Bronchial epithelial cell (primary cell): ENCODE data around the gene SPOCD1. TPM values are rescaled to one million over a fixed set of nuclear protein-coding genes. Genes with fewer than 3 reads are reported as not detected.

ENCODE experiments used
- DNase-seq: peaks from one replicate; pipeline ENCODE4 v3.0.0-alpha.2; 2010; ENCODE audit warnings: low read depth
- FAIRE-seq: peaks from 2 replicates; lab custom pipeline; 2011; peaks lifted over from hg19 to GRCh38; lab: Jason Lieb, UNC
- H3K27me3 ChIP-seq: 2 replicates; pipeline ENCODE4 v1.5.1; 2011; ENCODE audit warnings: low read length; ENCODE audit not compliant: control insufficient read depth, insufficient read depth
- H3K36me3 ChIP-seq: 2 replicates; pipeline ENCODE4 v1.5.1; 2011; ENCODE audit warnings: low read length; ENCODE audit not compliant: control insufficient read depth, insufficient read depth
- H3K4me3 ChIP-seq: 2 replicates; pipeline ENCODE4 v1.5.1; 2011; ENCODE audit warnings: mild to moderate bottlenecking, low read depth, low read length, control low read depth
- CTCF ChIP-seq: IDR thresholded peaks from 2 replicates; pipeline ENCODE4 v1.5.1; 2011; ENCODE audit warnings: mild to moderate bottlenecking, moderate library complexity, low read length, control low read depth, inconsistent platforms; ENCODE audit not compliant: insufficient read depth, severe bottlenecking
- total RNA-seq: library from RNA; depleted of rRNA; stranded (reverse); fragments of >200 nt; gene quantifications from 2 replicates; pipeline ENCODE4 v1.2.1, GENCODE V29; 2014

Gene SPOCD1
- total RNA-seq, 1 donor from 2014 or later = 1.1 TPM

GRCh38 chr1:31758823-31759222 lies 57.0 kb downstream of the SPOCD1 start:
- Histone ChIP-seq H3K36me3 (no peaks in the 10 kb centered on the region), H3K27me3 (peaks cover 2% of the 10 kb centered on the region), H3K4me3 (no peak overlapping the region)
- no peak for TF ChIP-seq CTCF
- DNase-seq (no peak), FAIRE-seq (peak; percentile 70)

- DNase-seq (no peak), FAIRE-seq (peak; percentile 80)
- TF ChIP-seq CTCF = no peak
- Histone ChIP-seq H3K27me3 (no peaks in the 10 kb centered on the region), H3K36me3 (no peaks in the 10 kb centered on the region), H3K4me3 (no peak overlapping the region)
Measured at GRCh38 chr1:31757989-31758388, 57.8 kb downstream of the SPOCD1 start.

- Histone ChIP-seq H3K4me3 (no peak overlapping the region), H3K36me3 (no peaks in the 10 kb centered on the region), H3K27me3 (no peaks in the 10 kb centered on the region)
- no peak for DNase-seq
- TF ChIP-seq CTCF = no peak
- no peak for FAIRE-seq
Measured at GRCh38 chr1:31757204-31757679, 58.6 kb downstream of the SPOCD1 start.

- TF ChIP-seq CTCF = no peak
- Histone ChIP-seq H3K4me3 (no peak overlapping the region), H3K36me3 (no peaks in the 10 kb centered on the region), H3K27me3 (no peaks in the 10 kb centered on the region)
- no peak for FAIRE-seq
- DNase-seq = no peak
Measured at GRCh38 chr1:31756578-31756977, 59.2 kb downstream of the SPOCD1 start.

DNA sequence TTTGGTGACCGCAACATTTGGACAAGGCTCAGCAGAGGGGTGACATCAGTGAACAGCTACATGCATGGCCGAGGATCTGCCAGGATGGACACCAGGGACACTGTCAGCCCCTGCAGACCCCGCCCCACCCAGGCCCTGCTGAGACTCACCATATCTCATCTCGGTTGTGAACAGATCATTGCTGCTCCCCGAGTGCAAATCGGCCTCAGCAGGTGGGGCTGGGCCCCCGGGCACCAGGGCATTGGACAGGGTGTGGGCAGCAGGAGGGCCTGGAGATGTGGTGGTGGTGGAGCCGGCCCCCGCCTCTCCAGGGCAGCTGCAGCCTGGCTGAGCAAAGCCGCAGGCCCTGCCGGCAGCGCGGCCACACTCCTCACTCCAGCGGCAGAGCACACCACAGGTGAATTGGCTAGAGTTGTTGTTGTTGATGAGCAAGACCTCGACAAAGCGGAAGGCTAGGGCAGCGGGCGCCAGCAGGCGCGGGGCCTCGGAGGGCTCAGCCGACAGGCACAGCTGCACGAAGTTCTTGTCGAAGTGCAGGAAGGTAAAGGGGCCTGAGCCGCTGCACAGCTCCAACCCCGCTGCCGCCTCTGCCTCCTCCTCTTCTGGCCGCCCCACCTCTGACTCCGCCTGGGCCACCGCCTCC lies 59.9 kb downstream of the SPOCD1 start:
- no peak overlapping the region for H3K4me3 ChIP-seq
- TF ChIP-seq CTCF = no peak
- no peak for FAIRE-seq
- no peaks in the 10 kb centered on the region for H3K27me3 ChIP-seq
- H3K36me3 ChIP-seq = no peaks in the 10 kb centered on the region
- DNase-seq = no peak

- FAIRE-seq = no peak
- no peak for DNase-seq
- no peak for TF ChIP-seq CTCF
Measured at GRCh38 chr1:31755197-31755611, 60.6 kb downstream of the SPOCD1 start.

More at GRCh38 chr1:31755197-31755611, 60.6 kb downstream of the SPOCD1 start:
- Histone ChIP-seq H3K27me3 (no peaks in the 10 kb centered on the region), H3K4me3 (no peak overlapping the region), H3K36me3 (no peaks in the 10 kb centered on the region)
